Measurements from ENCODE around the gene CYP4F8.

CYP4F8 gene

GRCh38 chr19:15616627-15617270 is 1.7 kb downstream of the CYP4F8 start:
- no peak for FAIRE-seq

- FAIRE-seq: no peak
Measured at GRCh38 chr19:15618321-15618720, 3.3 kb downstream of the CYP4F8 start.

- FAIRE-seq: no peak
Measured at GRCh38 chr19:15621801-15622200, 6.8 kb downstream of the CYP4F8 start.

GRCh38 chr19:15622991-15623390 is 8.0 kb downstream of the CYP4F8 start:
- no peak for FAIRE-seq

GRCh38 chr19:15623711-15624318 is 8.8 kb downstream of the CYP4F8 start:
- FAIRE-seq: no peak

GRCh38 chr19:15628236-15629002 is 13.4 kb downstream of the CYP4F8 start:
- FAIRE-seq: no peak

- FAIRE-seq: no peak
Measured at GRCh38 chr19:15629003-15629880, 14.2 kb downstream of the CYP4F8 start.

- no peak for FAIRE-seq
Measured at GRCh38 chr19:15631817-15632216, 16.8 kb downstream of the CYP4F8 start.

GRCh38 chr19:15633082-15633835 is 18.2 kb downstream of the CYP4F8 start:
- FAIRE-seq: no peak

GRCh38 chr19:15634105-15634504 is 19.1 kb downstream of the CYP4F8 start:
- FAIRE-seq: no peak

GRCh38 chr19:15635016-15635805 is 20.2 kb downstream of the CYP4F8 start:
- no peak for FAIRE-seq

GRCh38 chr19:15636026-15636425 is 21.0 kb downstream of the CYP4F8 start:
- no peak for FAIRE-seq

GRCh38 chr19:15639596-15639995 is 24.6 kb downstream of the CYP4F8 start:
- no peak for FAIRE-seq

GRCh38 chr19:15640294-15640903 is 25.4 kb downstream of the CYP4F8 start, which contains the start of gene CYP4F3:
CYP4F3 (plus strand) TSS chr19:15640897; CDS start chr19:15641416, 519 bp downstream.
- FAIRE-seq: no peak

GRCh38 chr19:15640904-15641597 is 26.0 kb downstream of the CYP4F8 start:
- no peak for FAIRE-seq

- no peak for FAIRE-seq
Measured at GRCh38 chr19:15641901-15642491, 27.0 kb downstream of the CYP4F8 start.

- no peak for FAIRE-seq
Measured at GRCh38 chr19:15642807-15643206, 27.8 kb downstream of the CYP4F8 start.

GRCh38 chr19:15643387-15643786 is 28.4 kb downstream of the CYP4F8 start:
- no peak for FAIRE-seq

- no peak for FAIRE-seq
Measured at GRCh38 chr19:15644066-15644741, 29.2 kb downstream of the CYP4F8 start.
